ENCODE measurements around the gene XYLB. TPM values are rescaled to one million over a fixed set of nuclear protein-coding genes. Genes with fewer than 3 reads are reported as not detected.

The XYLB gene
- total RNA-seq, 1 donor from 2014 or later = 10.2 TPM

DNA sequence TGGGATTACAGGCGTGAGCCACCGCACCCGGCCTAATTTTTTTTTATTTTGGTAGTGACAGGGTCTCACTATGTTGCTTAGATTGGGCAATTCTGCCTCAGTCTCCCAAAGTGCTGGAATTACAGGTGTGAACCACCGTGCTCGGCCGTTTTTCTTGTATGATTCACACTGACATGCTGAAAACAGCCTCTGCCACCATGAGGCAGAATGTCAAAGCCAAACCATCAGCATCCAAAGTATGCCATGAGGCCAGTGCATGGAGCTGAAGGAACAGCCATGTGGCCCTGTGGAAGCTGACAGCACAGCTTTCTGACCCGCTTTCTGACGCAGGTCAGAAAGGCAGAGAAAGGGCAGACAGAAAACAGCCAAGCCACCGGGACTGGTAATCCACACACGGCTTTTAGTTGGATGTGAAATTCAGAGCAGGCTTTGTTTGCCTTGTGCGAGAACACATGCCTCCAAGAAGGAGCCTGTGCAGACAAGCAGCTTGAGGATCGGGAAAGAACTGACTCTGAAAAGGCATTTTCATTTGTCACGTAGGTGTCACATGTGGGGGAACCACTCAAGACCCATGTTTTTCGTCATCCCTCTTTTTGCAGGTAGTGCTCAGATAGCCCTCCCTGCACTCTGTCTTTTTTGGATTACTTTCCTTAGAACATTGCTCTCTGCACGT lies 25.1 kb downstream of the XYLB start:
- Mint-ChIP-seq H3K9me3 (no peaks in the 10 kb centered on the region), H3K4me1 (ENCODE audit: unreplicated experiment) (no peaks in the 10 kb centered on the region), H3K27me3 (no peaks in the 10 kb centered on the region), H3K27ac (no peak overlapping the region), H3K4me3 (no peak overlapping the region), H3K36me3 (peaks cover 21% of the 10 kb centered on the region)
- DNase-seq (ENCODE audit: extremely low spot score, unreplicated experiment) = no peak
- TF ChIP-seq CTCF (conservative IDR thresholded peaks at IDR 0.05) = no peak

DNA sequence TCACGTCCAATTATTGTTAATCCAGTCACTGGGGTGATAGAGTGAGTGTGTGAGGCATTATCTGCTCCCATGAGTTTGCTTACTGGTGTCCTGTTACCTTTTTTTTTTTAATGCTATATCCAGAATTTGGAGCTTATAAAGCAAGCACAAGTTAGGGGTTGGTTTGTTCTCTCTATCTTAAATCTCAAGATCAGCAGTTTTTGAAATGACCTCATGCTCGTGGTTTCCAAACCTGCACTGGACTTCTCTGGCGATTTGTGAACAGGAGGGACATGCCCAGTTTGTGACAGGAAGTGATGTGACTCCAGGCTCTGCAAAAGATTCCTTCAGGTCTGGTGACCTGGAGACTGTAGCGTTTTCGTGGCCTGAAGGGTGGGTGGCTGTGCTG lies 25.6 kb downstream of the XYLB start:
- H3K27me3 Mint-ChIP-seq = no peaks in the 10 kb centered on the region
- H3K36me3 Mint-ChIP-seq = peaks cover 21% of the 10 kb centered on the region
- H3K27ac Mint-ChIP-seq = no peak overlapping the region
- no peak for DNase-seq (ENCODE audit: extremely low spot score, unreplicated experiment)
- TF ChIP-seq CTCF (conservative IDR thresholded peaks at IDR 0.05) = no peak
- H3K9me3 Mint-ChIP-seq = no peaks in the 10 kb centered on the region
- H3K4me3 Mint-ChIP-seq = no peak overlapping the region
- H3K4me1 Mint-ChIP-seq (ENCODE audit: unreplicated experiment) = no peaks in the 10 kb centered on the region

- Mint-ChIP-seq H3K27me3 (no peaks in the 10 kb centered on the region), H3K27ac (no peak overlapping the region), H3K36me3 (peaks cover 27% of the 10 kb centered on the region), H3K4me1 (ENCODE audit: unreplicated experiment) (no peaks in the 10 kb centered on the region), H3K9me3 (no peaks in the 10 kb centered on the region), H3K4me3 (no peak overlapping the region)
- no peak for DNase-seq (ENCODE audit: extremely low spot score, unreplicated experiment)
- TF ChIP-seq CTCF (conservative IDR thresholded peaks at IDR 0.05) = no peak
These were observed 27.6 kb downstream of the XYLB start for GRCh38 chr3:38374221-38374620.

DNA sequence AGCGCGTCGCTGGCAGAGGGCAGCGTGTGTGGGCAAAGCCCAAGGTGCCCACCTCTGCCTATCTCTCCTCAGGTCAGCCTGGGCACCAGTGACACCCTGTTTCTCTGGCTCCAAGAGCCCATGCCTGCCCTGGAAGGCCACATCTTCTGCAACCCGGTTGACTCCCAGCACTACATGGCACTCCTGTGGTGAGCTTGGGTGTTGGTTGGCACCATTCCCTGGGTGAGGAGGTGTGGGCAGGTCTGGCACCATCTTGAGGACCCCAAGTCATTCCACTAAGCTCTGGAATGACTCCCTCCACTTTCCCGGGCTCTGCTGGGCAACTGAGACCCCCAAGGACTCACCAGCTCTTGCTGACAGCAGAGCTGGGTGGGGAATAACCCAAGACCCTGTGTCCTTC lies 28.5 kb downstream of the XYLB start:
- H3K36me3 Mint-ChIP-seq = peaks cover 27% of the 10 kb centered on the region
- no peak for TF ChIP-seq CTCF (conservative IDR thresholded peaks at IDR 0.05)

DNA sequence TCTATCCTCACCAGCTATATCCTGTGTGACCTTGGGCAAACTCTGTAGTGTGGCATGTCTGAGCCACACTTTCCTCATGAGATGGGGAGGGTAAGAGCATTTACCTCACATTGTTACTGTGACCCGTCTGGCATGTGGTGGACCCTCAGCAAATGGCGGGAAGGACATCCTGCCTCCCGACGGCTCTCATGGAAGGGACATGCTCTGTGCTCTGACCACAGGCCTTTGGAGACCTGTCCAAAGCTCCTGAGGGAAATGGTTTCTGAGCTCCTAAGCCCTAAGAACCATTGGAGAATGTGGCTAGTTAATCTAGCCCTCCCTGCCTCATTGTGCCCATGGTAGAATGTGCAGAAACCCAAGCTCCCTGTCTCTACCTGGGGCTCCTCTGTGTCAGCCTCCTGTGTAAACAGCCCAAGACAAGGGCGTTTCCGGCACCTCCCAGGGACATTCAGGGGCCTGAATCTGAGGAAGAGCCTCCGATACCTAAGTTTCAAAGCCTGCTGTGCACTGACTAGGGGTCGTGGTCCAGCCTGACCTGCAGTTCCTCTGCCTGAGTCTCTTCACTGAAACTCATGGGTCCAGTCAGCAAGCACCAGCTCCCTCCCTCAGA lies 29.0 kb downstream of the XYLB start:
- DNase-seq (ENCODE audit: extremely low spot score, unreplicated experiment) = no peak
- no peak overlapping the region for H3K4me3 Mint-ChIP-seq
- peaks cover 21% of the 10 kb centered on the region for H3K36me3 Mint-ChIP-seq
- H3K27ac Mint-ChIP-seq = no peak overlapping the region
- no peaks in the 10 kb centered on the region for H3K9me3 Mint-ChIP-seq
- TF ChIP-seq CTCF (conservative IDR thresholded peaks at IDR 0.05) = no peak
- no peaks in the 10 kb centered on the region for H3K27me3 Mint-ChIP-seq
- no peaks in the 10 kb centered on the region for H3K4me1 Mint-ChIP-seq (ENCODE audit: unreplicated experiment)

More for the DNA sequence above, 28.5 kb downstream of the XYLB start:
- Mint-ChIP-seq H3K4me3 (no peak overlapping the region), H3K4me1 (ENCODE audit: unreplicated experiment) (no peaks in the 10 kb centered on the region), H3K27me3 (no peaks in the 10 kb centered on the region), H3K9me3 (no peaks in the 10 kb centered on the region), H3K27ac (no peak overlapping the region)
- DNase-seq (ENCODE audit: extremely low spot score, unreplicated experiment) = no peak

All from type B pancreatic cell (in vitro differentiated cells).